Measurements from ENCODE around the gene TBC1D16. TPM values are rescaled to one million over a fixed set of nuclear protein-coding genes. Genes with fewer than 3 reads are reported as not detected.
"Not testable (repeated sequence)": the region's sequence is repeated elsewhere in the genome, so short reads cannot be mapped to it uniquely, and the experiment has no call there.

TBC1D16 gene
- total RNA-seq, 1 experiment from 2014 or later: 15.3 TPM

- DNase-seq (ENCODE audit: low read depth): peak; percentile 73
Observed at GRCh38 chr17:79915850-79916430, 119.7 kb downstream of the TBC1D16 start.

GRCh38 chr17:79914813-79915740 lies 120.6 kb downstream of the TBC1D16 start:
- no peak for DNase-seq (ENCODE audit: low read depth)

- no peak for DNase-seq (ENCODE audit: low read depth)
Observed at GRCh38 chr17:79913896-79914812, 121.5 kb downstream of the TBC1D16 start.

- DNase-seq (ENCODE audit: low read depth): no peak
Observed at GRCh38 chr17:79913451-79913850, 122.2 kb downstream of the TBC1D16 start.

GRCh38 chr17:79912552-79913330 lies 122.9 kb downstream of the TBC1D16 start:
- DNase-seq (ENCODE audit: low read depth): no peak

- DNase-seq (ENCODE audit: low read depth): no peak
Observed at GRCh38 chr17:79911430-79912399, 124.0 kb downstream of the TBC1D16 start.

- no peak for DNase-seq (ENCODE audit: low read depth)
Observed at GRCh38 chr17:79910985-79911361, 124.7 kb downstream of the TBC1D16 start.

- no peak for DNase-seq (ENCODE audit: low read depth)
Observed at GRCh38 chr17:79909121-79909520, 126.6 kb downstream of the TBC1D16 start.

- DNase-seq (ENCODE audit: low read depth): no peak
Observed at GRCh38 chr17:79907850-79908249, 127.8 kb downstream of the TBC1D16 start.

- no peak for DNase-seq (ENCODE audit: low read depth)
Observed at GRCh38 chr17:79907217-79907715, 128.4 kb downstream of the TBC1D16 start.

GRCh38 chr17:79905832-79906231 lies 129.8 kb downstream of the TBC1D16 start:
- peak; percentile 37 for DNase-seq (ENCODE audit: low read depth)

GRCh38 chr17:79904865-79905264 lies 130.8 kb downstream of the TBC1D16 start:
- no peak for DNase-seq (ENCODE audit: low read depth)

- DNase-seq (ENCODE audit: low read depth): no peak
Observed at GRCh38 chr17:79902146-79902791, 133.4 kb downstream of the TBC1D16 start.

- no peak for DNase-seq (ENCODE audit: low read depth)
Observed at GRCh38 chr17:79901131-79901530, 134.5 kb downstream of the TBC1D16 start.

GRCh38 chr17:79899584-79899983 lies 136.1 kb downstream of the TBC1D16 start:
- no peak for DNase-seq (ENCODE audit: low read depth)

GRCh38 chr17:79897243-79898063 lies 138.2 kb downstream of the TBC1D16 start:
- no peak for DNase-seq (ENCODE audit: low read depth)

- not testable (repeated sequence) for DNase-seq (ENCODE audit: low read depth)
Observed at GRCh38 chr17:79893457-79893856, 142.2 kb downstream of the TBC1D16 start.

GRCh38 chr17:79892457-79893241 lies 143.0 kb downstream of the TBC1D16 start:
- DNase-seq (ENCODE audit: low read depth): no peak
